VCaP (cell line): Measurements from ENCODE around the gene SDR9C7.
"Not testable (repeated sequence)": the region's sequence is repeated elsewhere in the genome, so short reads cannot be mapped to it uniquely, and the experiment has no call there.

Source experiments
- H3K27ac ChIP-seq: fragments of 450-650 bp; 2 replicates; pipeline ENCODE4 v1.5.1; 2017
- TF ChIP-seq, protein P1 (sequence below): fragments of 450-650 bp; conservative IDR thresholded peaks from 2 replicates; pipeline ENCODE4 v1.5.1; 2017; ENCODE audit warnings: mild to moderate bottlenecking, moderate library complexity

The SDR9C7 gene

DNA sequence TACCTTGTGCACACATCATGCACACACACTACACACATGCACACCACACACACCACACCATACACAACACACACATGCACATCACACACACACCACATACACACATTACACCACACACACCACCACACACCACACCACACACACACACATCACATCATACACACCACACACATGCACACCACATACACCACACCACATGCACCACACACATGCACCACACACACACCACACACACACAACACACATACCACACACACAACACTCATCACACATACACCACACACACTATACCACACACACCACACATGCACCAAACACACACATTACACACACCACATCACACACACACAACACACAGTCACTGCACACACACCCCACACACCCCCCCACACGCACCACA, 38.1 kb downstream of the SDR9C7 start:
- H3K27ac ChIP-seq = no peak overlapping the region
- TF ChIP-seq, protein P1, sequence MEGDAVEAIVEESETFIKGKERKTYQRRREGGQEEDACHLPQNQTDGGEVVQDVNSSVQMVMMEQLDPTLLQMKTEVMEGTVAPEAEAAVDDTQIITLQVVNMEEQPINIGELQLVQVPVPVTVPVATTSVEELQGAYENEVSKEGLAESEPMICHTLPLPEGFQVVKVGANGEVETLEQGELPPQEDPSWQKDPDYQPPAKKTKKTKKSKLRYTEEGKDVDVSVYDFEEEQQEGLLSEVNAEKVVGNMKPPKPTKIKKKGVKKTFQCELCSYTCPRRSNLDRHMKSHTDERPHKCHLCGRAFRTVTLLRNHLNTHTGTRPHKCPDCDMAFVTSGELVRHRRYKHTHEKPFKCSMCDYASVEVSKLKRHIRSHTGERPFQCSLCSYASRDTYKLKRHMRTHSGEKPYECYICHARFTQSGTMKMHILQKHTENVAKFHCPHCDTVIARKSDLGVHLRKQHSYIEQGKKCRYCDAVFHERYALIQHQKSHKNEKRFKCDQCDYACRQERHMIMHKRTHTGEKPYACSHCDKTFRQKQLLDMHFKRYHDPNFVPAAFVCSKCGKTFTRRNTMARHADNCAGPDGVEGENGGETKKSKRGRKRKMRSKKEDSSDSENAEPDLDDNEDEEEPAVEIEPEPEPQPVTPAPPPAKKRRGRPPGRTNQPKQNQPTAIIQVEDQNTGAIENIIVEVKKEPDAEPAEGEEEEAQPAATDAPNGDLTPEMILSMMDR = no peak

DNA sequence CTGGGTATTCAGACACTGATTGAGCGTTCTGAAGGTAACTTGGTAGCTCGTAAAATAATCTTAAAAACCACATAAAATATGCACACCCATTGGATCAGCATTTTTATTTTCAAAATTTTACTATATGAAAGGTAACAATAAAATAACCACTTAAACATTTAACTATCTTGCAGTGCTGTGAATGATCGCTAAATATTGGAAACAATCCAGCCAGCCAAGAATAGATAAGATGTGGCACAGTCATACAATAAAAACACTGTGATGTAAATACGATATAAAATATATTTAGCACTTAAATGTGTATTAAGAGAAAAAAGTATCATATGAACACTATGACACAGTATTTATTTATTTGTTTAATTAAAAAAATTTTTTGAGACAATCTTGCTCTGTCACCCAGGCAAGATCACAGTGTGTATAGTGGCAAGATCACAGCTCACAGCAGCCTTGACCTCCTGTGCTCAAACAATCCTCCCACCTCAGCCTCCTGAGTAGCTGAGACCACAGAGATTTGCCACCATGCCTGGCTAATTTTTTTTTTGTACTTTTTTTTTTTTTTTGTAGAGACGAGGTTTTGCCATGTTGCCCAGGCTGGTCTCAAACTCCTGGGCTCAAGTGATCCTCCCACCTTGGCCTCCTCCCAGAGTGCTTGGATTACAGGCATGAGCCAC, 39.4 kb downstream of the SDR9C7 start:
- H3K27ac ChIP-seq = peak overlapping the region; percentile 43; the same call in 1 of the 2 replicates
- TF ChIP-seq, protein P1 = no peak

DNA sequence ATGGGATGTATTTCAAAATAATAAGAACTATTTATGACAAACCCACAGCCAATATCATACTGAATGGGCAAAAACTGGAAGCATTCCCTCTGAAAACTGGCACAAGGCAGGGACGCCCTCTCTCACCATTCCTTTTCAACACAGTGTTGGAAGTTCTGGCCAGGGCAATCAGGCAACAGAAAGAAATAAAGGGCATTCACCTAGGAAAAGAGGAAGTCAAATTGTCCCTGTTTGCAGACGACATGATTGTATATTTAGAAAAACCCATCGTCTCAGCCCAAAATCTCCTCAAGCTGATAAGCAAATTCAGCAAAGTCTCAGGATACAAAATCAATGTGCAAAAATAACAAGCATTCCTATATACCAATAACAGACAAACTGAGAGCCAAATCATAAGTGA, 42.3 kb downstream of the SDR9C7 start:
- not testable (repeated sequence) for H3K27ac ChIP-seq

DNA sequence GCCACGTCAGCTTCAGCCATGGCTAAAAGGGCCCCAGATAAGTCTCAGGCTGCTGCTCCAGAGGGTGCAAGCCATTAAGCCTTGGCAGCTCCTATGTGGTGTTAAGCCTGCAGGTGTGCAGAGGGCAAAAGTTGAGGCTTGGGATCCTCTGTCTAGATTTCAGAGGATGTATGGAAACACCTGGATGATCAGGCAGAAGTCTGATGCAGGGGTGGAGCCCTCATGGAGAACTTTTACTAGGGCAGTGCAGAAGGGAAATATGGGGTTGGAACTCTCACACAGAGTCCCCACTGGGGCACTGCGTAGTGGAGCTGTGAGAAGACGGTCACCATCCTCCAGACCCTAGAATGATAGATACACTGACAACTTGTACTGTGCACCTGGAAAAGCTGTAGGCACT, 47.9 kb downstream of the SDR9C7 start:
- TF ChIP-seq, protein P1 = no peak
- H3K27ac ChIP-seq = no peak overlapping the region

DNA sequence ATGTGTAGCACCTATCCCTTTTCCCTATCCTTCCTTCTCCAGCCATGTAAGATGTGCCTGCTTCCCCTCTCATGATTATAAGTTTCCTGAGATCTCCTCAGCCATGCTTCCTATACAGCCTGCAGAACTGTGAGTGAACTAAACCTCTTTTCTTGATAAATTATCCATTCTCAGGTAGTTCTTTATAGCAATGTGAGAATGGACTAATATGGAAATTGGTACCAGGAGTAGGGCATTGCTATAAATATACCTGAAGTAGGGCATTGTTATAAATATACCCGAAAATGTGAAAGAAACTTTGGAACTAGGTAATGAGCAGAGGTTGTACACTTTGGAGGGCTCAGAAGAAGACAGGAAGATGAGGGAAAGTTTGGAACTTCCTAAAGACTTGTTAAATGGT, 48.9 kb downstream of the SDR9C7 start:
- H3K27ac ChIP-seq = no peak overlapping the region
- TF ChIP-seq, protein P1 = no peak

DNA sequence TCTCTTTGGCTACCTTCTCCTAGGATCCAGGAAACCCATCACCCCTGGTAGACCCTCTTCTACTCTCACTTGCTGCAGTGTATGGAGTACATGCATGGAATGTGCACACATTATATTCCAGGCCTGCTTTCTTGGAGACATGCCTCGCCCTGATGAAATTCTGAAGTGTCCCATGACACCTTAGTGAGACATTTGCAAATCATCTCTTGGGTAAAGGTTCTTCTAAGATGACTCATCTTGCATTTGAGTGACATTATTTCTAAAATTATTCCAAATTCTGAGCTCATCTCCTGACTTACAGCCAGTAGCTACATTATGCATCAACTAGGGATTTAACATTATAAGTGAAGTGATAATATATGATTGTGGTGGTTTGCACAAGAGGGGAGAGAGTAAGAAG, 49.8 kb downstream of the SDR9C7 start:
- TF ChIP-seq, protein P1 = no peak
- no peak overlapping the region for H3K27ac ChIP-seq

DNA sequence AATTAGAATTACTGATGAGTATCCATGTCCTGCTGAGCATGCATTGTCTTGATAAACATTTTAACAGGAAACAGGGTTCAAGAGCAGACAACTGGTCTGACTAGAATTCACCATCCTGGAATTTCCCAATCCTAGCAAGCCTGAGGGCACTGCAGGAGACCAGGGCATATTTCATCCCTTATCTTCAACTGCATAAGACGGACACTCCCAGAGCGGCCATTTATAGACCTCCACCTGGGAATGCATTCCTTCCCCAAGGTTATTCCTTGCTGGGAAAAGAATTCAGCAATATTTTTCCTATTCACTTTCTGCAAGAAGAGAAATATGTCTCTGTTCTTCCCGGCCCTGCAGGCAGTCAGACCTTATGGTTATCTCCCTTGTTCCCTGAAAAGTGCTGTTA, 51.8 kb downstream of the SDR9C7 start:
- not testable (repeated sequence) for H3K27ac ChIP-seq

DNA sequence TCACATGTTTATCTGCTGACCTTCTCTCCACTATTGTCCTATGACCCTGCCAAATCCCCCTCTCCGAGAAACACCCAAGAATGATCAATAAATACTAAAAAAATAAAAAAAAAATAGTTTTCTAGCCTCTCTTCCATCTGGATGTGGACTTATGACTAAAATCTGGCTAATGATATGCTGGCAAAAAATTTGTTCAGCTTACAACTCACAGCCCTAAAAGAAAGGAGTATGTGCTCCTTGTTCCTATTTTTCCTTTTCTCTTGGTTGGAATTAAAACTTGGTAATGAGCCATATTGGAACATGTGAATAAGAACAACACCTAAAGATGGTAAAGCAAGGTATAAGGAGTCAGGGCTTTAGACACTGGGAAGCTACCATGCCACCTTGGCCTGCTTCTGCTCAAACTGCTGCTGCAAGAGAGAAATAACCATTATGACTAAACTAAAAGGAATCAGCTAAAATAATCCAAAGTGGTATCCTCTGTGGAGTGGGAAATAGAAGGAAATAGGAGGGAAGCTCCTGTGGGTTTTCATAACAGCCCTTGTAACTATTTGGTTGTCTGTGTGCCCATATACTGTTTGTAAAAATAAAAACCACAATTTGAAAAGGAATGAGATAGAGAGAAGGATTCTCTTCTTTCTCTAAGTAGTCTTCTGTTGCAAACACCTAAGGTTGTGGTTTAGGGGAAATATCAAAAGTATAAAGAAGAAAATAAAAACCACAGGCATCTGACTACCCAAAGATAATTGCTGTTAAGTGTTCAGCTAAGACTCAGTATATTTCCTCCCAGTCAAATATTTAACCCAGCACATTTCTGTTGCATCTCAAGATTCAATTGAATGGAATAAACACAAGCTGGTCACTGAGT, 53.8 kb downstream of the SDR9C7 start:
- TF ChIP-seq, protein P1 = no peak
- no peak overlapping the region for H3K27ac ChIP-seq

DNA sequence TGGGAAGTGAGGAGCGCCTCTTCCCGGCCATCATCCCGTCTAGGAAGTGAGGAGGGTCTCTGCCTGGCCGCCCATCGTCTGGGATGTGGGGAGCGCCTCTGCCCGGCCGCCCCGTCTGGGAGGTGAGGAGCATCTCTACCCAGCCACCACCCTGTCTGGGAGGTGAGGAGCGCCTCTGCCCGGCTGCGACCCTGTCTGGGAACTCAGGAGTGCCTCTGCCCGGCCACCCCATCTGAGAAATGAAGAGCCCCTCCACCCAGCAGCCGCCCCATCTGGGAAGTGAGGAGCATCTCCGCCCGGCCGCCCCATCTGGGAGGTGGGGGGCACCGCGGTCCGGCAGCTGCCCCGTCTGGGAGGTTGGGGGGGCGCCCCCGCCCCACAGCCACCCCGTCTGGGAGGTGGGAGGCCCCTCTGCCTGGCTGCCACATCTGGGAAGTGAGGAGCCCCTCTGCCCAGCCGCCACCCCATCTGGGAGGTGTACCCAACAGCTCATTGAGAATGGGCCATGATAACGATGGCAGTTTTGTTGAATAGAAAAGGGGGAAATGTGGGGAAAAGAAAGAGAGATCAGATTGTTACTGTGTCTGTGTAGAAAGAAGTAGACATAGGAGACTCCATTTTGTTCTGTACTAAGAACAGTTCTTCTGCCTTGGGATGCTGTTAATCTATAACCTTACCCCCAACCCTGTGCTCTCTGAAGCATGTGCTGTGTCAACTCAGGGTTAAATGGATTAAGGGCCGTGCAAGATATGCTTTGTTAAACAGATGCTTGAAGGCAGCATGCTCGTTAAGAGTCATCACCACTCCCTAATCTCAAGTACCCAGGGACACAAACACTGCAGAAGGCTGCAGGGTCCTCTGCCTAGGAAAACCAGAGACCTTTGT, 54.7 kb downstream of the SDR9C7 start:
- H3K27ac ChIP-seq = not testable (repeated sequence)
